Smooth muscle cell (in vitro differentiated cells): ENCODE measurements around the gene TMEM97. TPM values are rescaled to one million over a fixed set of nuclear protein-coding genes. Genes with fewer than 3 reads are reported as not detected.

Experiments
- DNase-seq: peaks from one replicate; lab custom pipeline; 2025; ENCODE audit not compliant: unreplicated experiment; lab: John Stamatoyannopoulos, UW
- H2AFZ ChIP-seq: fragments of 200-600 bp; sonication (generic); 2 replicates; pipeline ENCODE4 v1.6.0; 2016; ENCODE audit warnings: antibody characterized with exemption, low read depth, mild to moderate bottlenecking
- H3F3A ChIP-seq: fragments of 200-600 bp; sonication (generic); 2 replicates; pipeline ENCODE4 v1.6.0; 2017; ENCODE audit warnings: antibody characterized with exemption, low read depth
- H3K27ac ChIP-seq: fragments of 200-600 bp; sonication (generic); 2 replicates; pipeline ENCODE4 v1.5.1; 2016; ENCODE audit warnings: low read depth, mild to moderate bottlenecking
- H3K27me3 ChIP-seq: fragments of 200-600 bp; sonication (generic); 2 replicates; pipeline ENCODE4 v1.6.1; 2016; ENCODE audit warnings: low read depth, mild to moderate bottlenecking
- H3K36me3 ChIP-seq: fragments of 200-600 bp; sonication (generic); 2 replicates; pipeline ENCODE4 v1.5.1; 2016; ENCODE audit warnings: low read depth
- H3K4me1 ChIP-seq: fragments of 200-600 bp; sonication (generic); 2 replicates; pipeline ENCODE4 v1.5.1; 2016; ENCODE audit warnings: low read depth
- H3K4me2 ChIP-seq: fragments of 200-600 bp; sonication (generic); 2 replicates; pipeline ENCODE4 v1.6.0; 2016; ENCODE audit warnings: mild to moderate bottlenecking
- H3K4me3 ChIP-seq: fragments of 200-600 bp; sonication (generic); 2 replicates; pipeline ENCODE4 v1.5.1; 2016; ENCODE audit warnings: mild to moderate bottlenecking
- H3K79me2 ChIP-seq: fragments of 200-600 bp; sonication (generic); 2 replicates; pipeline ENCODE4 v1.6.0; 2016; ENCODE audit warnings: low read depth, mild to moderate bottlenecking
- H3K9ac ChIP-seq: fragments of 200-600 bp; sonication (generic); 2 replicates; pipeline ENCODE4 v1.6.0; 2016; ENCODE audit warnings: low read depth
- H3K9me3 ChIP-seq: fragments of 200-600 bp; sonication (generic); replicated peaks from 2 replicates; pipeline ENCODE4 v1.5.1; 2016; ENCODE audit warnings: low read depth
- H4K20me1 ChIP-seq: fragments of 200-600 bp; sonication (generic); 2 replicates; pipeline ENCODE4 v1.6.0; 2016; ENCODE audit warnings: low read depth
- WGBS: methylation state at CpG from one replicate; pipeline ENCODE4 v1.1.7; 2016; ENCODE audit warnings: low lambda C conversion rate; 5-methylcytosine and 5-hydroxymethylcytosine counted together
- microRNA-seq: library from miRNA; unstranded; fragments of <30 nt; microRNA quantifications from one replicate; pipeline ENCODE4, GENCODE V29; 2016; ENCODE audit warnings: borderline number of aligned reads
- polyA plus RNA-seq: library from polyadenylated mRNA; unstranded; fragments of >200 nt; fragmentation: Nextera tagmentation; extraction: Ambion mirVana; gene quantifications from 2 replicates; pipeline ENCODE4 v1.2.1, GENCODE V29; 2016
- total RNA-seq: library from RNA; depleted of rRNA; stranded (reverse); fragments of >200 nt; gene quantifications from 2 replicates; pipeline ENCODE4 v1.2.3, GENCODE V29; 2014
- TF ChIP-seq, protein P1 (sequence below): fragments of 200-600 bp; sonication (generic); IDR thresholded peaks from 2 replicates; pipeline ENCODE4 v1.5.1; 2017; ENCODE audit warnings: borderline replicate concordance, mild to moderate bottlenecking, antibody characterized with exemption; ENCODE audit not compliant: insufficient read depth, poor library complexity, severe bottlenecking

TMEM97 gene
- total and polyA plus RNA-seq, 2 experiments from 2014 or later, result 12.1 to 17.2 TPM

DNA sequence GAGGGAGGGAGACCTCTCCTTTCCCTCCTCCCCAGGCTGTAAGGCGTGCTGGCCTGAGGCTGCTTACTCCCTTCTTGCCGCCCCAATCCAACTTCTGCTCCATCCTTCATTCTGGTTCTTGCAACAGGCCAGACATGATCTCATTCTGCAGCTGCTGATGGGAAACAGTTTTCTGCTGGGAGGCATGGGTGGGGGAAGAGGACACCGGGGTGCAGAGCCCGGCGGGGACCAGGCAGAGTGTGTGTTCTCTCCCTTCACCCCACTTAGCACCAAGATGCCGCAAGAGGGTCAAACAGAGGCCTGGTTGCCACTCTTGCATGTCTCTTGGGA, 53.9 kb downstream of the TMEM97 start:
- Histone ChIP-seq H3K27me3 (no peaks in the 10 kb centered on the region), H3K9me3 (no peaks in the 10 kb centered on the region), H3F3A (peaks cover 5% of the 10 kb centered on the region), H4K20me1 (peaks cover 49% of the 10 kb centered on the region), H3K4me3 (peak overlapping the region; percentile 68), H3K4me2 (peak overlapping the region; percentile 94), H3K79me2 (peaks cover 19% of the 10 kb centered on the region), H3K9ac (no peak overlapping the region), H3K36me3 (no peaks in the 10 kb centered on the region), H2AFZ (no peak overlapping the region), H3K27ac (no peak overlapping the region), H3K4me1 (peaks cover 20% of the 10 kb centered on the region)
- no peak for DNase-seq
- 89% methylated on average over 6 of the region's 6 CpGs for WGBS
- TF ChIP-seq, protein P1, sequence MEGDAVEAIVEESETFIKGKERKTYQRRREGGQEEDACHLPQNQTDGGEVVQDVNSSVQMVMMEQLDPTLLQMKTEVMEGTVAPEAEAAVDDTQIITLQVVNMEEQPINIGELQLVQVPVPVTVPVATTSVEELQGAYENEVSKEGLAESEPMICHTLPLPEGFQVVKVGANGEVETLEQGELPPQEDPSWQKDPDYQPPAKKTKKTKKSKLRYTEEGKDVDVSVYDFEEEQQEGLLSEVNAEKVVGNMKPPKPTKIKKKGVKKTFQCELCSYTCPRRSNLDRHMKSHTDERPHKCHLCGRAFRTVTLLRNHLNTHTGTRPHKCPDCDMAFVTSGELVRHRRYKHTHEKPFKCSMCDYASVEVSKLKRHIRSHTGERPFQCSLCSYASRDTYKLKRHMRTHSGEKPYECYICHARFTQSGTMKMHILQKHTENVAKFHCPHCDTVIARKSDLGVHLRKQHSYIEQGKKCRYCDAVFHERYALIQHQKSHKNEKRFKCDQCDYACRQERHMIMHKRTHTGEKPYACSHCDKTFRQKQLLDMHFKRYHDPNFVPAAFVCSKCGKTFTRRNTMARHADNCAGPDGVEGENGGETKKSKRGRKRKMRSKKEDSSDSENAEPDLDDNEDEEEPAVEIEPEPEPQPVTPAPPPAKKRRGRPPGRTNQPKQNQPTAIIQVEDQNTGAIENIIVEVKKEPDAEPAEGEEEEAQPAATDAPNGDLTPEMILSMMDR, result no peak

Small RNA genes within 50 kb of the gene (microRNA-seq; reads per million reads assigned to microRNA genes)
- gene MIR4723, result 1.8 reads per million

Other genes starting within 250 kb of the TMEM97 start
- gene IFT20, start 16.3 kb downstream of the TMEM97 start, total RNA-seq, result 49.8 and 102 TPM in 2 replicates
- gene IFT20, start 16.3 kb downstream of the TMEM97 start, polyA plus RNA-seq, result 83.8 and 88.9 TPM in 2 replicates
- 81.0 and 89.9 TPM in 2 replicates for gene TNFAIP1, start 16.6 kb downstream of the TMEM97 start, total RNA-seq
- 75.0 and 82.4 TPM in 2 replicates for gene TNFAIP1, start 16.6 kb downstream of the TMEM97 start, polyA plus RNA-seq
- 52.6 and 55.0 TPM in 2 replicates for gene POLDIP2, start 38.3 kb downstream of the TMEM97 start, total RNA-seq
- 82.9 and 83.2 TPM in 2 replicates for gene POLDIP2, start 38.3 kb downstream of the TMEM97 start, polyA plus RNA-seq
- gene SEBOX, start 46.0 kb downstream of the TMEM97 start, total RNA-seq, result not detected in 2 replicates
- not detected in 2 replicates for gene SEBOX, start 46.0 kb downstream of the TMEM97 start, polyA plus RNA-seq
- gene VTN, start 51.1 kb downstream of the TMEM97 start, total RNA-seq, result 60.3 and 90.5 TPM in 2 replicates
- 71.2 and 90.3 TPM in 2 replicates for gene VTN, start 51.1 kb downstream of the TMEM97 start, polyA plus RNA-seq
- 8.2 and 13.4 TPM in 2 replicates for gene SARM1, start 52.5 kb downstream of the TMEM97 start, total RNA-seq
- 8.3 and 8.7 TPM in 2 replicates for gene SARM1, start 52.5 kb downstream of the TMEM97 start, polyA plus RNA-seq
- gene SLC46A1, start 87.0 kb downstream of the TMEM97 start, total RNA-seq, result 5.1 and 20.9 TPM in 2 replicates
- 7.0 and 10.3 TPM in 2 replicates for gene SLC46A1, start 87.0 kb downstream of the TMEM97 start, polyA plus RNA-seq
- gene SLC13A2, start 154.4 kb downstream of the TMEM97 start, total RNA-seq, result not detected in 2 replicates
- not detected in 2 replicates for gene SLC13A2, start 154.4 kb downstream of the TMEM97 start, polyA plus RNA-seq
- 0.36 TPM in 1 of 2 replicates, not detected in the other for gene FOXN1, start 187.1 kb downstream of the TMEM97 start, total RNA-seq
- gene FOXN1, start 187.1 kb downstream of the TMEM97 start, polyA plus RNA-seq, result not detected in 2 replicates
- 46.9 and 48.3 TPM in 2 replicates for gene UNC119, start 233.4 kb downstream of the TMEM97 start, total RNA-seq
- gene UNC119, start 233.4 kb downstream of the TMEM97 start, polyA plus RNA-seq, result 35.9 and 40.2 TPM in 2 replicates